Measurements from ENCODE around the gene CROCC. TPM values are rescaled to one million over a fixed set of nuclear protein-coding genes. Genes with fewer than 3 reads are reported as not detected.

The CROCC gene
- total RNA-seq, 1 donor: 13.8 TPM

DNA sequence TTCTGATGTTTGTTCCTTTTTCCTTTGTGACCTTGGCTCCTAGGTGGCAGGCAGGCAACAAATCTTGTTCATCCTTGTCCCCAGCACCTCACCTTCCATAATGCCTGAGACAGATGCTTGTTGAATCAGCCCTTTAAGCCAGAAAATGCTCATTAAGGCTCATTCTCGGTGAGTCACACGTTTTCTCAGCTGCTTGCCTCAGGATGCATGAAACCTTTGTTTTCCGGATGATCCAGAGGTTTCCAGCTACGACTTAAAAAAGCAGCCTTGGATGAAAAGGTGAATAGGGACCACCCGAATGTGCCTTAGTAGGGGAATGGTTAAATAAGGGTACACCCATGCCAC, 94.6 kb downstream of the CROCC start:
- DNase-seq (ENCODE audit: low read depth): peak; percentile 35
- no peak overlapping the region for H3K4me3 ChIP-seq (ENCODE audit: low read depth, low read length)
- TF ChIP-seq, protein P1, sequence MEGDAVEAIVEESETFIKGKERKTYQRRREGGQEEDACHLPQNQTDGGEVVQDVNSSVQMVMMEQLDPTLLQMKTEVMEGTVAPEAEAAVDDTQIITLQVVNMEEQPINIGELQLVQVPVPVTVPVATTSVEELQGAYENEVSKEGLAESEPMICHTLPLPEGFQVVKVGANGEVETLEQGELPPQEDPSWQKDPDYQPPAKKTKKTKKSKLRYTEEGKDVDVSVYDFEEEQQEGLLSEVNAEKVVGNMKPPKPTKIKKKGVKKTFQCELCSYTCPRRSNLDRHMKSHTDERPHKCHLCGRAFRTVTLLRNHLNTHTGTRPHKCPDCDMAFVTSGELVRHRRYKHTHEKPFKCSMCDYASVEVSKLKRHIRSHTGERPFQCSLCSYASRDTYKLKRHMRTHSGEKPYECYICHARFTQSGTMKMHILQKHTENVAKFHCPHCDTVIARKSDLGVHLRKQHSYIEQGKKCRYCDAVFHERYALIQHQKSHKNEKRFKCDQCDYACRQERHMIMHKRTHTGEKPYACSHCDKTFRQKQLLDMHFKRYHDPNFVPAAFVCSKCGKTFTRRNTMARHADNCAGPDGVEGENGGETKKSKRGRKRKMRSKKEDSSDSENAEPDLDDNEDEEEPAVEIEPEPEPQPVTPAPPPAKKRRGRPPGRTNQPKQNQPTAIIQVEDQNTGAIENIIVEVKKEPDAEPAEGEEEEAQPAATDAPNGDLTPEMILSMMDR (IDR thresholded peaks at IDR 0.05; ENCODE audit: insufficient read depth, low read depth, low read length): no peak

DNA sequence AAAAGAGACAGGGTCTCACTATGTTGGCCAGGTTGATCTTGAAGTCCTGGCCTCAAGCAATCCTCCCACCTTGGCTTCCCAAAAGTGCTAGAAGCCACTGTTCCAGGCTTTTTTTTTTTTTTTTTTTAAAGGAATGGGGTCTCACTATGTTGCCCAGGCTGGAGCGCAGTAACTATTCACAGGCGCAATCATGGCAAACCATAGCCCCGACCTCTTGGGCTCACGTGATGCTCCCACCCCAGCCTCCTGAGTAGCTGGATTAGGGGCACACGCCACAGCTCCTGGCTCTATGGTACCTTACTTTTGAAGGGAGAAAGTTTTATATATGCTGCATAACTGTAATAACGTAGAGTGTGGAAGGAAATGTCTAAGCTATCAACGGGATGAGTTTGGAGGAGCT, 95.7 kb downstream of the CROCC start:
- TF ChIP-seq, protein P1 (IDR thresholded peaks at IDR 0.05; ENCODE audit: insufficient read depth, low read depth, low read length): no peak
- H3K4me3 ChIP-seq (ENCODE audit: low read depth, low read length): no peak overlapping the region
- no peak for DNase-seq (ENCODE audit: low read depth)

DNA sequence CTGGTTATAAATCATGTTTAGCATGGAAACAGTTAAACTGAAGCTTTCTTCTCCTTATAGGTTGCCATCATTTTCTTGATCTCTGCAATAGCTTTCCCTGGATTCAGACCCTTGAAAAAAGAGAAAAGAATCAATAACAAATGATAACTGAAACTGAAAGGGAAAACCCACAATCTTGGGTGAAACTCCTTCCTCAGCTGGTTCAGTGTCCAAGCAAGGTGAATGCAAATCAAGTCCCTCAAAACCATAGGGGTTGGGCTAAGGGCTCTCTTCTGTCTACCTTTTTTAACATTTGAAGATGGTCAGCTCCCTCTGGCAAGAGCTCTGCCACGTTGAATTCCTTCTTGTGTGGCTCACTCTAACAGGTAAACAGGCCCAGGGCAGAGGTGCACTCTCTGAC, 97.1 kb downstream of the CROCC start:
- TF ChIP-seq, protein P1 (IDR thresholded peaks at IDR 0.05; ENCODE audit: insufficient read depth, low read depth, low read length): no peak
- DNase-seq (ENCODE audit: low read depth): no peak
- H3K4me3 ChIP-seq (ENCODE audit: low read depth, low read length): no peak overlapping the region

DNA sequence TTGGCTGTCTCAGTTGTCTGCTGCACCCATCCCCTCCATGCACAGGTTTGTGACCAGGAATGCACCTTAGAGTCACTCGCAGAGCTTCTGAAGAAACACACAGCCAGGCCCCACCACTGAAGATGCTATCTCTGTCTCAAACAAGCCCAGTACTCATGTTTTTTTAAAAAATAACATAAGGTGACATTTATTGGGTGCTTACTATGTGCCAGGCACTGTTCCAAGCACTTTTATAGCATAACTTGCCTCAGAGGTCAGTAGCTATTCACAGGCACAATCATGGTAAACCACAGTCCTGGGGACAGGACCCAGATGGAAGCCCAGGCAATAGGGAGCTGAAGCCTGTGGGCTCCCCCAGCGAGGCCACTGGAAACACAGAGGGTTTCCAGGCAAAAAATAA, 98.8 kb downstream of the CROCC start:
- DNase-seq (ENCODE audit: low read depth): peak; percentile 82
- TF ChIP-seq, protein P1 (IDR thresholded peaks at IDR 0.05; ENCODE audit: insufficient read depth, low read depth, low read length): no peak
- H3K4me3 ChIP-seq (ENCODE audit: low read depth, low read length): no peak overlapping the region

DNA sequence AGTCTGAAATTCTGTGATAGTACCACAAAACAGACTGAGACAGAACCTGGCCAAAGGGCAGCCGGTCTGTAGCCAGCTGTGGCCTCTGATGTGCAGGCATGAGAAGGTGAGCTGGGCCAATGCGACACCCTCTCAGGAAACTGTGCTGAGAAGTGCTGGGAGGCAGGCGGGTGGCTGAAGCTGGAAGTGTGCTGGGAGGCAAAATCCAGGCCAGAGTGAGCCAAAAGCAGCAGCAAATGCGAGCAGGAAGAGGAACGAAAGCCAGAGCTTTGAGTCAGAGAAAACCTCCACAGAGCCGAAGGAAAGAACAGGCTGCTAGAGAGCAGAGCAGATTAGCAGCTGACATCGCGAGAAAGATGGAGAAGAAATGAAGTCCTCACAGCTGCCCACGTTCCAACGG, 100.2 kb downstream of the CROCC start:
- H3K4me3 ChIP-seq (ENCODE audit: low read depth, low read length): no peak overlapping the region
- DNase-seq (ENCODE audit: low read depth): no peak
- TF ChIP-seq, protein P1 (IDR thresholded peaks at IDR 0.05; ENCODE audit: insufficient read depth, low read depth, low read length): no peak

Small RNAs within 50 kb of the gene (small RNA-seq; reads per million reads assigned to genes)
- gene RNU1-2 (not detected), gene RNU1-5P (not detected)

Other genes starting within 250 kb of the CROCC start
- gene RNU1-4, start 181.4 kb upstream of the CROCC start, total RNA-seq: under 0.01 TPM in 1 of 2 replicates, not detected in the other
- gene RNU1-2, start 26.0 kb upstream of the CROCC start, total RNA-seq: under 0.01 TPM in 1 of 2 replicates, not detected in the other
- gene MFAP2, start 58.7 kb downstream of the CROCC start, total RNA-seq: 33.2 and 70.2 TPM in 2 replicates
- 40.2 and 42.2 TPM in 2 replicates for gene ATP13A2, start 90.0 kb downstream of the CROCC start, total RNA-seq
- gene SDHB, start 132.1 kb downstream of the CROCC start, total RNA-seq: 123 and 129 TPM in 2 replicates
- gene PADI2, start 197.5 kb downstream of the CROCC start, total RNA-seq: under 0.01 and 0.43 TPM in 2 replicates

Data from fibroblast of villous mesenchyme (primary cell).